ENCODE results near the gene GARIN5B.
A peak's percentile ranks its signal among the peaks of the same experiment; 100 is the strongest.

Gene GARIN5B

DNA sequence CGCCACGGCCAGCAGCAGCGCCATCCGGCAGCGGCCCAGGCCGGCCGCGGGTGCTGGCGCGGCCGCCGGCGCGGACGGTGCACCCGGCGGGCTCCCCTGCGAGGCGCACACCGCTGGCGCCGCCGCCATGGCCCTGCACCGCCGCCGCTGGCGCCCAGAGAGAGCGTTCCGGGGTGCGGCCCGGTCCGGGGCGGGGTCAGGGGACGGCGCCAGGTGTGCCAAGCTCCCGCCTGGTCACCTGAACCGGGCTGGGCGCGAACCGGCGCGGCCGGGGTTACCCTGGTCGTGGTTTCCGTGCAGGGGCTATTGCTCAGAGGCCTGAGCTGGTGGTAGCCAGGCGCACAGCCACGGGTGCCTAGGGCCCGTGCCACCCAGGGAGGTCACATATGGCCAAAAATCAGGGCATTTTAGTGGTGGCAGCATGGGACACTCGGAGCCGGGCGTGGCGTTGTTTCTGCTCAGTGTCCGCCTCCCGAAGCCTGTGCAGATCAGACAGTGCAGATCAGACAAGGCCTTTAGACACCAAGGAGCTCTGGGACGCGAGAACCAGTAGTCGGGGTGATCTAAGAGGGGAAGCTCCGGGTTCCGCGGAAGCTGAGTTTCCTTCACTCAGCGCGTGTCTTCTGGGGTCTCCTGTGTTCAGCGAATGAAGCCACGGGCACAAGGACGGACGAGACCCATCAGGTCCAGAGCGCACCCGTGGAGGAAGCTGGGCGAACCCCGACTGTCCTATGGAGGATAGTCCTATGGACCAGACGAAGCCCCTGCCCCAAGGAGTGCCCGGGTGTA is 21.3 kb upstream of the GARIN5B start, which contains the start of gene TMEM238:
Gene TMEM238, minus strand, starts transcription at position 162 of the 789 bp plus-strand sequence. Its CDS starts 33 bp downstream, at position 129.
- CTCF ChIA-PET, result interaction anchor here (0.9 to 3.1 kb wide), 8 partner anchors 24 to 130 kb away, joined by 3 to 25 read pairs (median 4); partner anchors contain the start of gene KMT5C
- Mint-ChIP-seq H3K27ac (peak within 1 kb of the TSS; percentile 97), H3K4me3 (peak within 1 kb of the TSS; percentile 97), H3K9me3 (no peaks in the 10 kb centered on the region), H3K36me3 (peaks cover 50% of the 10 kb centered on the region), H3K4me1 (peaks cover 63% of the 10 kb centered on the region), H3K27me3 (no peaks in the 10 kb centered on the region)
- DNase-seq, result peak; percentile 64

DNA sequence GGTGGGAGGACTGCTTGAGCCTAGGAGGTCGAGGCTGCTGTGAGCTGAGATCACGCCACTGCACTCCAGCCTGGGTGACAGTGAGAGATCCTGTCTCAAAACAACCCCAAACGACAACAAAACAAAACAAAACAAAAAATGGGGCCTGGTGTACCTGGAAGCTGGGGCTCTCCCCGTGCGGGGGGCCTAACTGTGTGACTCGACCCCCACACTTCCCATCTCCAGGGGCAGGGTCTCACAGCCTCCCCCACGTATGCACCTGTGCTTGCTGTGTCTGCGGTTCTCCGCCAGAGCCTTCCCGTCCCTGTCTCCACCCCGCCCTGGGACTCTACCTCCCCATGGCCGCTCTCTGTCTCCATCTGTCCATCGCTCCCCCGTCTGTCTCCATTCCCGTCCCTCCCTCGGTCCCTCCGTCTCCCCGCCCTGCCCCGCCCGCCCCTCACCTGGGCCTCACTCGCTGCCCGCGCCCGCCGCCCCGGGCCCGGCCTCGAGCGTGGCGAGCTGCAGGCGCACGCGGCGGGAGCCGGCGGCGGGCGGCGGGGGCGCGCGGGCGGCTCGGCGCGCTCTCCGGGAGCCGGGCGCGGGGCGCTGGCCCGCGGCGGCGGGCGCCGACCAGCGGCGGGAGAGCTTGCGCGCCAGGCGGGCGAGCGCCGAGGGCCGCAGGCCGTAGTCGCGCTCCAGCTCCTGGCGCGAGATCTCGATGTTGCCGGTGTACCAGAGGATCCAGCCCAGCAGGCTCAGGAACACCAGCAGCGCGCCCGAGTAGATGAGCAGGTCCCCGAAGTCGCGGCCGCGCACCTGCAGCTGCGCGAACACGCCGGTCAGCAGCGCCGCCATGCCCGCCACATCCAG is 20.4 kb upstream of the GARIN5B start:
- Mint-ChIP-seq H3K4me1 (peaks cover 55% of the 10 kb centered on the region), H3K27me3 (no peaks in the 10 kb centered on the region), H3K36me3 (peaks cover 45% of the 10 kb centered on the region), H3K9me3 (no peaks in the 10 kb centered on the region), H3K27ac (peak overlapping the region; percentile 93), H3K4me3 (peak overlapping the region; percentile 90)
- peak; percentile 67 for DNase-seq
- CTCF ChIA-PET, result interaction anchor here (0.5 to 3.1 kb wide), 8 partner anchors 25 to 176 kb away, joined by 3 to 25 read pairs (median 4); partner anchors contain the start of gene KMT5C

DNA sequence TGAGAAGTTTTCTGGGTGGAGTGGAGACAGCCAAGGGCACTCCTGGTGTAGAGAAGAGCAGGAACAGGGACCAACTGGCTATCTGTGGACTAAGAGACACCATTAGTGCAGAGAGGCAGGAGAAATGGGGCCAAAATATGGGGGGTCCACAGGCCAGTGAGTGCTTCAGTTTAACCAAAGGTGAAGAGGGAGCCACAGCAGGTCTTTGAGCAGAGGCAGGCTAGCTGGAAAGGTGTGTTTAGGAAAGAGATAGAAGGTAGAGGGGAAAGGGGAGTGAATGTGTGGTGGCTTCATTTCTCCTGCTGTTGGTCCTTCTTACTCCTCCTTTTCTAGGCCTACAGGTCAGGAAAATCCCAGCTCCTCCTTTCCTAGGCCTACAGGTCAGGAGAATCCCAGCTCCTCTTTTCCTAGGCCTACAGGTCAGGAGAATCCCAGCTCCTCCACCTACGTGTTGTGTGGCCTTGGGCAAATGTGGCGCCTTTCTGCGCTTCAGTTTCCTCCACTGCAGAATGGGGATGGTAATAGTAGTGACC is 19.5 kb upstream of the GARIN5B start:
- peak overlapping the region; percentile 90 for H3K4me3 Mint-ChIP-seq
- H3K4me1 Mint-ChIP-seq, result peaks cover 46% of the 10 kb centered on the region
- H3K27ac Mint-ChIP-seq, result peak overlapping the region; percentile 93
- peaks cover 36% of the 10 kb centered on the region for H3K36me3 Mint-ChIP-seq
- peaks cover 4% of the 10 kb centered on the region for H3K27me3 Mint-ChIP-seq
- CTCF ChIA-PET, result interaction anchor here (2.7 to 3.1 kb wide), 2 partner anchors 81 to 91 kb away, joined by 13 to 25 read pairs; no protein-coding TSS in a partner anchor
- DNase-seq, result no peak
- no peaks in the 10 kb centered on the region for H3K9me3 Mint-ChIP-seq

DNA sequence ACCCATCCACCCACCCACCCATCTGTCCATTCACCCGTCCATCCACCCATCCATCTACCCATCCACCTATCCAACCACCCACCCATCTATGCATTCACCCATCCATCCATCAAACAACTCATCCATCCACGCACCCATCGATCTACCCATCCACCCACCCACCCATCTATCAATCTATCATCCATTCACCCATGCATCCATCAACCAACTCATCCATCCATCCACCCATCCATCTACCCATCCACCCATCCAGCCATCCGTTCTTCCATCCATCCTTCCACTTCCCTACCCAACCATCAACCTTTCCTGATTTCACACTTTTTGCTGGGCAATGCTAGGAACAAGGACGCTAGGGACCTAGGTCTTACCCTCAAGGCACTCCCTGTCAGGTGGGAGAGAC is 19.0 kb upstream of the GARIN5B start:
- no peak for DNase-seq
- peak overlapping the region; percentile 90 for H3K4me3 Mint-ChIP-seq
- peaks cover 10% of the 10 kb centered on the region for H3K27me3 Mint-ChIP-seq
- CTCF ChIA-PET, result no interaction called here
- H3K4me1 Mint-ChIP-seq, result peaks cover 40% of the 10 kb centered on the region
- peaks cover 30% of the 10 kb centered on the region for H3K36me3 Mint-ChIP-seq
- peak overlapping the region; percentile 30 for H3K27ac Mint-ChIP-seq
- no peaks in the 10 kb centered on the region for H3K9me3 Mint-ChIP-seq

DNA sequence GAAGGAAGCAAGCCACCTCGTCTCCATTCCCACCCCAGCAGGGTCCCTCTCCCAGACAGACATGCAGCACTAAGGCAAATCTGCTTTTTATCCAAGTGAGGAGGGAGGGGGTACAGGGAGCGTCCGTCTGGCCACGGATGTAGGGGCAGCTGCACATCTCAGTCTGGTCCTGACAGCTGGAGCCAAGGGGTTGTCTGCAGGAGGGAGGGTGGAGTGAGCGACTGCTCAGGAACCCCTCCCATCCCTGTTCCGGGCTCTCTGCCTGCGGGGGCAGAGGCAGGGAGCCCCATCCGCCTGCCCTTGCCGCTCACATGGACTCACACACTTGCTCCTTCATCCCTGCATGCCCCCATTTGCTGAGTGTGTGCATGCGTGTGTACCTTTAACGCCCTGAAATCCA is 16.1 kb upstream of the GARIN5B start:
- H3K4me3 Mint-ChIP-seq, result no peak overlapping the region
- H3K27me3 Mint-ChIP-seq, result peaks cover 36% of the 10 kb centered on the region
- CTCF ChIA-PET, result no interaction called here

DNA sequence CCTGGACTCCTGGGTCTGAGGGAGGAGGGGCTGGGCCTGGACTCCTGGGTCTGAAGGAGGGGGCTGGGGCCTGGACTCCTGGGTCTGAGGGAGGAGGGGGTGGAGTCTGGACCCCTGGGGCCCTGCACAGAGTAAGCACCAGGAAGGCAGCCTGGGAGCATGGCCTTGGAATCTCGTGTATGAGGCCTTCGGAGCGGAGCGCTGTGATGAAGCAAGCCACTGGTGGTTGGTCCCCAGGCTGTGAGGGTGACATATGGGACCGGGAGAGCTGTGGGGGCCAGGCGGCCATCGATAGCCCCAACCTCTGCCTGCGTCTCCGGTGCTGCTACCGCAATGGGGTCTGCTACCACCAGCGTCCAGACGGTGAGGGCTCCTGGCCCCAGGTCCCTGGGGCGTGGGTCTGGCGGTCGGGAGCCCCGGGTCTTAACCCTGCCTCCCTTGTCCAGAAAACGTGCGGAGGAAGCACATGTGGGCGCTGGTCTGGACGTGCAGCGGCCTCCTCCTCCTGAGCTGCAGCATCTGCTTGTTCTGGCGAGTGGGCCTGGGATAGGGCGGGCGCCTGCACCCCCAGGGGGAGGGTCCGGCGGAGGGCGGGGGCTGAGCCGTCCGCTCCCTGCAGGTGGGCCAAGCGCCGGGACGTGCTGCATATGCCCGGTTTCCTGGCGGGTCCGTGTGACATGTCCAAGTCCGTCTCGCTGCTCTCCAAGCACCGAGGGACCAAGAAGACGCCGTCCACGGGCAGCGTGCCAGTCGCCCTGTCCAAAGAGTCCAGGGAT is 14.5 kb upstream of the GARIN5B start:
- Mint-ChIP-seq H3K4me3 (no peak overlapping the region), H3K9me3 (no peaks in the 10 kb centered on the region), H3K36me3 (peaks cover 14% of the 10 kb centered on the region), H3K27ac (no peak overlapping the region), H3K4me1 (peaks cover 13% of the 10 kb centered on the region), H3K27me3 (peaks cover 52% of the 10 kb centered on the region)
- DNase-seq, result no peak
- CTCF ChIA-PET, result interaction anchor here (0.7 kb wide), 1 partner anchor 430 kb away, joined by 3 read pairs; no protein-coding TSS in a partner anchor

More for the DNA sequence above, 16.1 kb upstream of the GARIN5B start:
- Mint-ChIP-seq H3K27ac (no peak overlapping the region), H3K36me3 (peaks cover 16% of the 10 kb centered on the region), H3K4me1 (peaks cover 22% of the 10 kb centered on the region), H3K9me3 (no peaks in the 10 kb centered on the region)
- no peak for DNase-seq

DNA sequence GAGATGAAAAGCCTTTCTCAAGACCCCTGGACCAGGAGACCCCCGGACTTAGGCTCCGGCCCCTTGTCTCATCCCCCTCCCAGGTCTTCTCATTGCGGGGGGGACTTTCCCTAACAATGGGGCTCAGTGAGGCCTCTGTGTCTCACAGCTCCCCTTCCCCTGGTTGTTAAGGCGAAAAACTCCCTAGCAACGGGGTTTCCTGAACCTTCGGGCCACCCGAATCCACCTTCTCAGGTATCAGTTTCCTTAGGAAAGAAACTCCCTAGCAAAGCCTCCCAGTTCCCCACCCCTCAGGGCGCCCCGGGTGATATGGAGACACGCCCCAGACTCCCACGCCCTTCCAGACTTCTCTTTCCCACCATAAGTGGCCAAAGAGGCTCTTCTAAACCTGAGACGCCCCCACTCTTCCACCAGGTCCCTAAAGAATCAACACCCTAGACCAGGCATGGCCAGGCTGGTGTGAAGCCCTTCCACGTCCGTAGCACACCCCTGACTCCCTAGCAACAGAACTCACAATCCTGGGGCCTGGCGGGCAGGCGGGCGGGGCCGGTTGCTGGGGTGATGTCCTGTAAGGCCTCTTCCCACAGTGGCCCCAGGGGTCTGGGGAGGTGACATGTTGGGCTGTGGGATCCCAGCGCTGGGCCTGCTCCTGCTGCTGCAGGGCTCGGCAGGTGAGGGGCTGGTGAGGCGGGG is 13.3 kb upstream of the GARIN5B start, which contains the start of gene TMEM190:
Gene TMEM190, plus strand, starts transcription at position 586 of the 693 bp plus-strand sequence. Its CDS starts 28 bp downstream, at position 614.
- Mint-ChIP-seq H3K36me3 (peaks cover 3% of the 10 kb centered on the region), H3K4me3 (no peak within 1 kb of the TSS), H3K27ac (peak within 1 kb of the TSS; percentile 14), H3K4me1 (peaks cover 1% of the 10 kb centered on the region), H3K9me3 (no peaks in the 10 kb centered on the region), H3K27me3 (peaks cover 64% of the 10 kb centered on the region)
- CTCF ChIA-PET, result no interaction called here
- DNase-seq, result no peak

DNA sequence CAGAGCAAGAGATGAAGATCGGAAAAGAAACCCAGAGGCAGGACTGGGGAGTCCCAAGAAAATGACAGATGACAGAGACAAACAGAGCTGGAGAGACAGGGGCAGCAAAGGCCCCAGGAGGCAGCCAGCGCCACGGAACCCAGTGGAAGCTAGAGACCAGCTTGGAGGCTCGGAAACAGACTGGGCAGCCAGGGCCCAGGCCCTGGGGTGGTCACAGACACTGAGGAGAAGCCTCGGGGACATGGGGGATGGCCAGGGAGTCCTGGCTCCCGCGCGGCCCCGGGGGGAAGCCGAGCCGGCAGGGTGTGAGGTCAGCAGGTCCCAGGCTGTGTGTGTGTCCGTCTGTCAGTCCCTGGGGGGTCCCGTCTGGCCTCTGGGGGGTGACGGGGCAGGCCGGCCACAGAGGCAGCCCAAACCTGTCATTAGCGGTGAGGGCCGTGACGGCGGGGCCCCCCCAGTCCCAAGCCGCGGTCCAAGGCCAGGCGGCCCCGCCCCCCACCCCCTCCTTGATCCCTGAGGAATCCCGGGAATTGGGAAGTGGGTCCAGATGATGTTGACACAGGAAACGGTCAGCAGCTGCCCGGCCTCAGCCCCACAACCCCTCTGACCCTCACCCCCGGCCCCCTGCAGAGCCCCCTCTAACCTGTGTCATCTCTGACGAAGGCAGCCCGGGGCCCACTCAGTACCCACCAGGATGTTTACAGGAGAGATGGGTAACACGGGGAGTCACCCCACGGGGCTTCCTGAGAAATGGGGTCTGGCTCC is 11.1 kb upstream of the GARIN5B start:
- H3K9me3 Mint-ChIP-seq, result no peaks in the 10 kb centered on the region
- DNase-seq, result no peak
- no peaks in the 10 kb centered on the region for H3K36me3 Mint-ChIP-seq
- H3K27me3 Mint-ChIP-seq, result peaks cover 85% of the 10 kb centered on the region
- no peak overlapping the region for H3K4me3 Mint-ChIP-seq
- peaks cover 7% of the 10 kb centered on the region for H3K4me1 Mint-ChIP-seq
- H3K27ac Mint-ChIP-seq, result no peak overlapping the region
- CTCF ChIA-PET, result no interaction called here

DNA sequence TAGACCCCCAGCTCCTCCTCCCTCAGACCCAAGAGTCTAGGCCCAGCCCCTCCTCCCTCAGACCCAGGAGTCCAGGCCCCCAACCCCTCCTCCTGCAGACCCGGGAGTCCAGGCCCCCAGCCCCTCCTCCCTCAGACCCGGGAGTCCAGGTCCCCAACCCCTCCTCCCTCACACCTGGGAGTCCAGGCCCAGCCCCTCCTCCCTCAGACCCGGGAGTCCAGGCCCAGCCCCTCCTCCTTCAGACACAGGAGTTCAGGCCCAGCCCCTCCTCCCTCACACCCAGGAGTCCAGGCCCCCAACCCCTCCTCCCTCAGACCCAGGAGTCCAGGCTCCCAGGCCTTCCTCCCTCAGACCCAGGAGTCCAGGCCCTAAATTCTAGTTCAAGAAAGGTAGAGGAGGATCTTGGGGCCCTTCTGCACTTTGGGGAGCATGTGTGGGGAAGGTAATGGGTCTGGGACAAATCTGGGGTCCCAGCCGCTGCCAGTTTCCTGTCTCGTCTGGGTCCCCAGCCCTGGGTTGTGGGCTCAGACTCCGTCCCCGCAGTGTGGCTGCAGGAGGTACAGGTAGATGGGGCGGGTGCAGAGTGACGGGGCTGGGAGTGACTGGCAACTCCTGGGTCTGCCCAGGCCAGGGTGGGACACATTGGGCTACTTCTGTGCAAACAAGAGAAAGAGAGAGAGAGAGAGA is 10.4 kb upstream of the GARIN5B start:
- H3K36me3 Mint-ChIP-seq, result no peaks in the 10 kb centered on the region
- CTCF ChIA-PET, result interaction anchor here (0.6 kb wide), 1 partner anchor 85 kb away, joined by 3 read pairs; no protein-coding TSS in a partner anchor
- no peak for DNase-seq
- H3K4me1 Mint-ChIP-seq, result peaks cover 9% of the 10 kb centered on the region
- peaks cover 92% of the 10 kb centered on the region for H3K27me3 Mint-ChIP-seq
- no peak overlapping the region for H3K4me3 Mint-ChIP-seq
- H3K9me3 Mint-ChIP-seq, result no peaks in the 10 kb centered on the region
- H3K27ac Mint-ChIP-seq, result no peak overlapping the region

DNA sequence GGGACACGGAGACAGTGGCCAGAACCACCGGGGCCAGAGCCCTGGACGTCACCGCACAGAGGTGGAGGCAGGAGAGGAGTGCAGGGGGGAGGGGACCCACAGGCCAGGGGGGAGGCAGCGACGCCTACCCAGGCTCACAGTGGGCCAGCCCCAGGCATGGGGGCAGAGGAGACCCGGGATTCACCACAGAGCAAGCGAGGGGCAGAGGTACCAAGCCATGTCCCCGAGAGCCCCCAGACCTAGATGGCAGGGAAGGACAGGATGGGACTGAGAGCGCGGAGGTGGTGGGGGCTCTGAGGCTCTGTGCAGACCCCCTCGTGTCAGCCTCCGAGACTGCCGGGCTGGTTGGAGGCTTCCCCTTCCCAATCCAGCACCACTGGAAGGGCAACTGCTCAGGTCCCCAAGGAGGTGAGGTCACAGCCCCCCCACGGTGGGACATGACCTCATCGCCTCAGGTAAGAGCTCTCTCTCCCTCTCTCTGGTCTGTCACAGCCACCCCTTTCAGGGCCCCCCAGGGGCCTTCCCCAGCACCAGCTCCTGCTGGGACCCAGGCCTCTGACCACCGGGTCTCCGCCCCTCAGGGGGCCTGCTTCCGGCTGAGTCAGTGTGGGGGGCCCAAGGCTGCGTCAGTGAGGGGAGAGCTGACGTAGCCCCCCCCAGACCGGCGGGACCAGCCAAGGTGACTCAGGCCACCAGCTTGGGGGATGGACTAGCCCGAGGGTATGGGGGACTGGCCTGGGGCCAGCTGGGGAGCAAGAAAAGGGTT is 9.4 kb upstream of the GARIN5B start:
- DNase-seq, result no peak
- Mint-ChIP-seq H3K27me3 (peaks cover 96% of the 10 kb centered on the region), H3K36me3 (no peaks in the 10 kb centered on the region), H3K9me3 (no peaks in the 10 kb centered on the region), H3K4me3 (no peak overlapping the region), H3K27ac (no peak overlapping the region), H3K4me1 (peaks cover 9% of the 10 kb centered on the region)
- CTCF ChIA-PET, result no interaction called here

DNA sequence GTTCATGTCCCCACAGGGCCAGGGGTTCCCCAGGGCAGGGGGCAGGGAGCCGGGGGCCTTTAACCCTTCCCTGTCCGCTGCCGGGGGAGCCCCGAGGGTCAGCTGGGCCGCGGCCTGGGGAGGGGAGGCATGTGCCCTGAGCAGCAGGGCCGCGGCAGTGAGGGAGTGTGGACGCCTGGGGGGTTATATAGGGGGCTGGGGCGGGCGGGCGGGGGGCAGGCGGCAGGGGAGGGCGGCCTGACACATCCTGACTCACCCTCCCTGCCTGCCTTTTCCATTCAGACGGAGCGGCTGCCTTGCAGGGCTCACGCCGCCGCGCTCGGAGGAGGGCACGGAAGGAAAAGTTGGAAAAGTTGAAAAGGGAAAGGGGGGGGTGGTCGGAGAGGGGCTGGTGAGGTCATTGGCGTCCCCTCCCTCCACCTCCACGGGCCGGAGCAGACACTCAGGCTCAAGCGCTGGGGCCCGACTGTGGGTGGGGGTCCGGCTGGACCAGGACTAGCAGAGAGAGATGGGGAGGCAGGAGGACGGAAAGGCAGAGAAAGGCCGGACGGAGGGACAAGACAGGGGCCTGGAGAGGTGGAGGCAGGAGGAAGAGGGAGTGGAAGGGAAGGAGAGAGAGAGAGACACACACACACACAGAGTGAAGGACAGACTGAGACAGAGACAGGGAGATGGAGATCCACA is 7.4 kb upstream of the GARIN5B start, which contains the start of gene IL11:
Gene IL11, minus strand, starts transcription at position 159 of the 684 bp plus-strand sequence. Its CDS starts 153 bp downstream, at position 6.
- DNase-seq, result no peak
- no peak within 1 kb of the TSS for H3K27ac Mint-ChIP-seq
- no peaks in the 10 kb centered on the region for H3K9me3 Mint-ChIP-seq
- CTCF ChIA-PET, result no interaction called here
- no peaks in the 10 kb centered on the region for H3K36me3 Mint-ChIP-seq
- H3K4me3 Mint-ChIP-seq, result peak within 1 kb of the TSS; percentile 21
- peaks cover 91% of the 10 kb centered on the region for H3K27me3 Mint-ChIP-seq
- H3K4me1 Mint-ChIP-seq, result peaks cover 9% of the 10 kb centered on the region

Measured in activated naive CD4-positive, alpha-beta T cell treated with anti-CD3 and anti-CD28 coated beads, Interleukin-2, amount 10 ng/mL, durations not matched to agents 7 days and 5 days (primary cell).